ENCODE data around the gene LDLRAP1. TPM values are rescaled to one million over a fixed set of nuclear protein-coding genes. Genes with fewer than 3 reads are reported as not detected.
A peak's percentile ranks its signal among the peaks of the same experiment; 100 is the strongest.

LDLRAP1 gene
- total RNA-seq, 1 experiment from 2014 or later: 16.3 TPM

DNA sequence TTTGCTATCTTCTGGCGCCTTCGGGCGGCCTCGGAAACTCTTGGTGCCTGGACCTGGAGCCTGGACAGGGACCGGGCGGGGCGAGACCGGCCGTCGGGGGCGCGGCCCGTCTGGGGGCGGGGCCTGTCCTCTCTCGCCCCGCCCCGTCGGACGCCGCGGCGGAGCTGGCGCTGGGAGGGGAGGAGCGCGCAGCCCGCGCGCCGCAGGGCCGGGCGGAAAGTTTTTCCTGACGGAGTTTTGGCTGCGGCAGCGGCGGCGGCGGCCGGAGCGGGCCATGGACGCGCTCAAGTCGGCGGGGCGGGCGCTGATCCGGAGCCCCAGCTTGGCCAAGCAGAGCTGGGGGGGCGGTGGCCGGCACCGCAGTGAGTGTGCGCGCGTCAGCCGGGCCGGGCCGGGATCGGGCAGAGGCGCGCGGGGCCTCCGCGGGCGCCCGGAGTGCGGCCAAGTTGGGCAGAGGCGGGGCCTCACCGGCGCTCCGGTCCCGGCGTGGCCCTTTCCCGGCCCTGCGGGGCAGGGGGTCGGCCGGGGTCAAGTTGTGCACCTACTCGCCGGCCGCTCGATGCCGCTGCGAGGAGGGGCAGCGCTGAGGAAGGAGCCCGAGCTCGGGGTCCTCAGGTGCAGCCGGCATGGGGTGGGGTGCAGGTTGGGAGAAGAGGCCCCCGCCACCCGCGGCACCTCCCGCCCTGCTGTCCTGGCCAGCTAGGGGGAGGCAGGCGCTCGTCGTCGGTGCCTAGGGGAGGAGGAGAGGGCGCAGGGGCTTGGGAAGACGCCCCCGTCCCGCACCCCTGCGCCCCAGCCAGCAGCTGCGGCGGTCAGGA is at the start of gene LDLRAP1 (continued):
- TF ChIP-seq, protein P1, sequence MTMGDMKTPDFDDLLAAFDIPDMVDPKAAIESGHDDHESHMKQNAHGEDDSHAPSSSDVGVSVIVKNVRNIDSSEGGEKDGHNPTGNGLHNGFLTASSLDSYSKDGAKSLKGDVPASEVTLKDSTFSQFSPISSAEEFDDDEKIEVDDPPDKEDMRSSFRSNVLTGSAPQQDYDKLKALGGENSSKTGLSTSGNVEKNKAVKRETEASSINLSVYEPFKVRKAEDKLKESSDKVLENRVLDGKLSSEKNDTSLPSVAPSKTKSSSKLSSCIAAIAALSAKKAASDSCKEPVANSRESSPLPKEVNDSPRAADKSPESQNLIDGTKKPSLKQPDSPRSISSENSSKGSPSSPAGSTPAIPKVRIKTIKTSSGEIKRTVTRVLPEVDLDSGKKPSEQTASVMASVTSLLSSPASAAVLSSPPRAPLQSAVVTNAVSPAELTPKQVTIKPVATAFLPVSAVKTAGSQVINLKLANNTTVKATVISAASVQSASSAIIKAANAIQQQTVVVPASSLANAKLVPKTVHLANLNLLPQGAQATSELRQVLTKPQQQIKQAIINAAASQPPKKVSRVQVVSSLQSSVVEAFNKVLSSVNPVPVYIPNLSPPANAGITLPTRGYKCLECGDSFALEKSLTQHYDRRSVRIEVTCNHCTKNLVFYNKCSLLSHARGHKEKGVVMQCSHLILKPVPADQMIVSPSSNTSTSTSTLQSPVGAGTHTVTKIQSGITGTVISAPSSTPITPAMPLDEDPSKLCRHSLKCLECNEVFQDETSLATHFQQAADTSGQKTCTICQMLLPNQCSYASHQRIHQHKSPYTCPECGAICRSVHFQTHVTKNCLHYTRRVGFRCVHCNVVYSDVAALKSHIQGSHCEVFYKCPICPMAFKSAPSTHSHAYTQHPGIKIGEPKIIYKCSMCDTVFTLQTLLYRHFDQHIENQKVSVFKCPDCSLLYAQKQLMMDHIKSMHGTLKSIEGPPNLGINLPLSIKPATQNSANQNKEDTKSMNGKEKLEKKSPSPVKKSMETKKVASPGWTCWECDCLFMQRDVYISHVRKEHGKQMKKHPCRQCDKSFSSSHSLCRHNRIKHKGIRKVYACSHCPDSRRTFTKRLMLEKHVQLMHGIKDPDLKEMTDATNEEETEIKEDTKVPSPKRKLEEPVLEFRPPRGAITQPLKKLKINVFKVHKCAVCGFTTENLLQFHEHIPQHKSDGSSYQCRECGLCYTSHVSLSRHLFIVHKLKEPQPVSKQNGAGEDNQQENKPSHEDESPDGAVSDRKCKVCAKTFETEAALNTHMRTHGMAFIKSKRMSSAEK (CRISPR knock-in tag; IDR thresholded peaks at IDR 0.05; ENCODE audit: borderline replicate concordance): no peak
- TF ChIP-seq ETV6 (CRISPR knock-in tag; IDR thresholded peaks at IDR 0.05) (peak; percentile 57), FOXJ3 (CRISPR knock-in tag; IDR thresholded peaks at IDR 0.05; ENCODE audit: borderline replicate concordance) (no peak), KAT7 (CRISPR knock-in tag; IDR thresholded peaks at IDR 0.05; ENCODE audit: borderline replicate concordance) (peak; percentile 5; the same call in 1 of the 2 replicates)
- TF ChIP-seq, protein P2, sequence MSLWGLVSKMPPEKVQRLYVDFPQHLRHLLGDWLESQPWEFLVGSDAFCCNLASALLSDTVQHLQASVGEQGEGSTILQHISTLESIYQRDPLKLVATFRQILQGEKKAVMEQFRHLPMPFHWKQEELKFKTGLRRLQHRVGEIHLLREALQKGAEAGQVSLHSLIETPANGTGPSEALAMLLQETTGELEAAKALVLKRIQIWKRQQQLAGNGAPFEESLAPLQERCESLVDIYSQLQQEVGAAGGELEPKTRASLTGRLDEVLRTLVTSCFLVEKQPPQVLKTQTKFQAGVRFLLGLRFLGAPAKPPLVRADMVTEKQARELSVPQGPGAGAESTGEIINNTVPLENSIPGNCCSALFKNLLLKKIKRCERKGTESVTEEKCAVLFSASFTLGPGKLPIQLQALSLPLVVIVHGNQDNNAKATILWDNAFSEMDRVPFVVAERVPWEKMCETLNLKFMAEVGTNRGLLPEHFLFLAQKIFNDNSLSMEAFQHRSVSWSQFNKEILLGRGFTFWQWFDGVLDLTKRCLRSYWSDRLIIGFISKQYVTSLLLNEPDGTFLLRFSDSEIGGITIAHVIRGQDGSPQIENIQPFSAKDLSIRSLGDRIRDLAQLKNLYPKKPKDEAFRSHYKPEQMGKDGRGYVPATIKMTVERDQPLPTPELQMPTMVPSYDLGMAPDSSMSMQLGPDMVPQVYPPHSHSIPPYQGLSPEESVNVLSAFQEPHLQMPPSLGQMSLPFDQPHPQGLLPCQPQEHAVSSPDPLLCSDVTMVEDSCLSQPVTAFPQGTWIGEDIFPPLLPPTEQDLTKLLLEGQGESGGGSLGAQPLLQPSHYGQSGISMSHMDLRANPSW (CRISPR knock-in tag; conservative IDR thresholded peaks at IDR 0.05; ENCODE audit: low read depth): no peak

DNA sequence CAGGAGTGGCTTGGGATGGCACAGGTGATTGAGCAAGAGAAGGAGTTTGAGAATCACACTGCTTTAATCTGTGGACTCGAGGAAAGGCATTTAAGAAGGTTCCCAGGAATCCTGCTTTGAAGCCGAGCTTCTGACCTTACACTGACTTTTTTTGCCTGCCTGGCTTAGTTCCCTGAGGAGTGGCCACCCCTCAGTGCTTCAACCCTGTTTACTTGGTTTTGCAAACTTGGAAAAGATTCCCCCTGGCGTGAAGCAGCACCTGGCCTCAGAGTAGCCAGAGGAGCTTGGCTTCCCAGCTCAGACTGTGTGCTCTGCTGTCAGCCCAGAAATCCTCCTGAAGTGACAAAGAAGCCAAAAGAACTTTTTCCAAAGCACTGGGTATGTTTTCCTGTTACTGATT is 48.5 kb upstream of the LDLRAP1 start:
- Mint-ChIP-seq H3K36me3 (peaks cover 5% of the 10 kb centered on the region; the same call in 1 of the 2 replicates), H3K4me1 (peaks cover 17% of the 10 kb centered on the region), H3K27me3 (ENCODE audit: low read depth) (no peaks in the 10 kb centered on the region), H3K4me3 (no peak overlapping the region), H3K27ac (peak overlapping the region; percentile 59), H3K9me3 (no peaks in the 10 kb centered on the region)
- no peak for ATAC-seq
- CTCF ChIA-PET: interaction anchor here (0.7 to 2.0 kb wide), 3 partner anchors 9 to 26 kb away, joined by 3 to 7 read pairs (median 5); no protein-coding TSS in a partner anchor
- TF ChIP-seq, protein P3, sequence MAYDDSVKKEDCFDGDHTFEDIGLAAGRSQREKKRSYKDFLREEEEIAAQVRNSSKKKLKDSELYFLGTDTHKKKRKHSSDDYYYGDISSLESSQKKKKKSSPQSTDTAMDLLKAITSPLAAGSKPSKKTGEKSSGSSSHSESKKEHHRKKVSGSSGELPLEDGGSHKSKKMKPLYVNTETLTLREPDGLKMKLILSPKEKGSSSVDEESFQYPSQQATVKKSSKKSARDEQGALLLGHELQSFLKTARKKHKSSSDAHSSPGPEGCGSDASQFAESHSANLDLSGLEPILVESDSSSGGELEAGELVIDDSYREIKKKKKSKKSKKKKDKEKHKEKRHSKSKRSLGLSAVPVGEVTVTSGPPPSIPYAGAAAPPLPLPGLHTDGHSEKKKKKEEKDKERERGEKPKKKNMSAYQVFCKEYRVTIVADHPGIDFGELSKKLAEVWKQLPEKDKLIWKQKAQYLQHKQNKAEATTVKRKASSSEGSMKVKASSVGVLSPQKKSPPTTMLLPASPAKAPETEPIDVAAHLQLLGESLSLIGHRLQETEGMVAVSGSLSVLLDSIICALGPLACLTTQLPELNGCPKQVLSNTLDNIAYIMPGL (CRISPR knock-in tag; IDR thresholded peaks at IDR 0.05): no peak
- TF ChIP-seq, protein P4, sequence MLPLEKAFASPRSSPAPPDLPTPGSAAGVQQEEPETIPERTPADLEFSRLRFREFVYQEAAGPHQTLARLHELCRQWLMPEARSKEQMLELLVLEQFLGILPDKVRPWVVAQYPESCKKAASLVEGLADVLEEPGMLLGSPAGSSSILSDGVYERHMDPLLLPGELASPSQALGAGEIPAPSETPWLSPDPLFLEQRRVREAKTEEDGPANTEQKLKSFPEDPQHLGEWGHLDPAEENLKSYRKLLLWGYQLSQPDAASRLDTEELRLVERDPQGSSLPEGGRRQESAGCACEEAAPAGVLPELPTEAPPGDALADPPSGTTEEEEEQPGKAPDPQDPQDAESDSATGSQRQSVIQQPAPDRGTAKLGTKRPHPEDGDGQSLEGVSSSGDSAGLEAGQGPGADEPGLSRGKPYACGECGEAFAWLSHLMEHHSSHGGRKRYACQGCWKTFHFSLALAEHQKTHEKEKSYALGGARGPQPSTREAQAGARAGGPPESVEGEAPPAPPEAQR (CRISPR knock-in tag; IDR thresholded peaks at IDR 0.05): no peak
- TF ChIP-seq, protein P5, sequence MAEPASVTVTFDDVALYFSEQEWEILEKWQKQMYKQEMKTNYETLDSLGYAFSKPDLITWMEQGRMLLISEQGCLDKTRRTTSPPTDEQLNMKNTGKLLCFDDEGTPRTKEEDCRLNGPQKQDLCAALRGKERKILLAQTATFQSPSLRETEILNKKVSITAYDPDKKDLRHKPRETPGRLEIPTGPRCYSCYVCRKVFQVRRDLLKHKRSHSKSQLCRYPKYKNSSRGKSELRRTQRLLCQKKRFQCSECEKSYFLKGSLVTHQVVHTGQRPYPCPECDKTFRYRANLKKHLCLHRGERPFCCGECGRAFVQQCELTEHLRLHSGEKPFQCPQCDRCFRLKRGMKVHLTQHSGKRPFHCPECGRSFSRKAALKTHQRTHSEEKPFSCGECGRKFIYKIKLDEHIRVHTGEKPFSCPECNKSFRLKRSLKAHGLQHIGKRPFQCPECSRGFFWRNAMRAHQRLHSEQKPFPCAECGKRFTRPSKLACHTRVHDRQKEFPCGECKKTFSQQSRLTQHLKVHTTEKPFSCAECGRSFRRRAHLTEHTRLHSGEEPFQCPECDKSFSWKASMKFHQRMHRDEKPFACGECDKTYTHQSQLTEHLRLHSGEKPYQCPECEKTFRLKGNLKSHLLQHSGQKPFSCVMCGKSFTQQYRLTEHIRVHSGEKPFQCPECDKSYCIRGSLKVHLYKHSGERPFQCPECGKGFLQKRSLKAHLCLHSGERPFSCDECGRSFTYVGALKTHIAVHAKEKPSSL (CRISPR knock-in tag; conservative IDR thresholded peaks at IDR 0.05): no peak
- TF ChIP-seq RELA (CRISPR knock-in tag; IDR thresholded peaks at IDR 0.05; ENCODE audit: borderline replicate concordance): no peak
- no peak for TF ChIP-seq JUN (CRISPR knock-in tag; IDR thresholded peaks at IDR 0.05)
- no peak for TF ChIP-seq ZNF416 (CRISPR knock-in tag; IDR thresholded peaks at IDR 0.05)
- no peak for TF ChIP-seq ZNF121 (CRISPR knock-in tag; IDR thresholded peaks at IDR 0.05)
- TF ChIP-seq SP1 (CRISPR knock-in tag; conservative IDR thresholded peaks at IDR 0.05): no peak
- no peak for TF ChIP-seq TEAD1 (CRISPR knock-in tag; IDR thresholded peaks at IDR 0.05)
- no peak for DNase-seq (ENCODE audit: low spot score)
- POLR2A ChIA-PET: no interaction called here

Measured in WTC11 (cell line).